IPS-15b (cell line): ENCODE results near the gene TSHR.
"Not testable (repeated sequence)": the region's sequence is repeated elsewhere in the genome, so short reads cannot be mapped to it uniquely, and the experiment has no call there.

Experiments
- H3K27me3 ChIP-seq: one replicate; pipeline ENCODE4 v1.6.1; 2013; ENCODE audit warnings: low read length; ENCODE audit not compliant: control insufficient read depth, insufficient read depth
- H3K36me3 ChIP-seq: one replicate; pipeline ENCODE4 v1.6.1; 2013; ENCODE audit warnings: low read length; ENCODE audit not compliant: control insufficient read depth, insufficient read depth
- H3K4me1 ChIP-seq: one replicate; pipeline ENCODE4 v1.6.1; 2013; ENCODE audit warnings: mild to moderate bottlenecking, low read length; ENCODE audit not compliant: control insufficient read depth, insufficient read depth
- H3K4me3 ChIP-seq: one replicate; pipeline ENCODE4 v1.5.1; 2013; ENCODE audit warnings: low read depth, low read length
- H3K9ac ChIP-seq: one replicate; pipeline ENCODE4 v1.6.1; 2013; ENCODE audit warnings: low read depth, mild to moderate bottlenecking, low read length
- H3K9me3 ChIP-seq: one replicate; pipeline ENCODE4 v1.6.1; 2013; ENCODE audit warnings: mild to moderate bottlenecking, low read length; ENCODE audit not compliant: control insufficient read depth, insufficient read depth

Gene TSHR

GRCh38 chr14:81051547-81051946 is 96.1 kb downstream of the TSHR start:
- Histone ChIP-seq H3K27me3 (no peaks in the 10 kb centered on the region), H3K9ac (no peak overlapping the region), H3K4me1 (no peaks in the 10 kb centered on the region), H3K4me3 (no peak overlapping the region), H3K9me3 (no peaks in the 10 kb centered on the region), H3K36me3 (no peaks in the 10 kb centered on the region)

GRCh38 chr14:81054057-81054456 is 98.6 kb downstream of the TSHR start:
- H3K9me3 ChIP-seq: not testable (repeated sequence)

DNA sequence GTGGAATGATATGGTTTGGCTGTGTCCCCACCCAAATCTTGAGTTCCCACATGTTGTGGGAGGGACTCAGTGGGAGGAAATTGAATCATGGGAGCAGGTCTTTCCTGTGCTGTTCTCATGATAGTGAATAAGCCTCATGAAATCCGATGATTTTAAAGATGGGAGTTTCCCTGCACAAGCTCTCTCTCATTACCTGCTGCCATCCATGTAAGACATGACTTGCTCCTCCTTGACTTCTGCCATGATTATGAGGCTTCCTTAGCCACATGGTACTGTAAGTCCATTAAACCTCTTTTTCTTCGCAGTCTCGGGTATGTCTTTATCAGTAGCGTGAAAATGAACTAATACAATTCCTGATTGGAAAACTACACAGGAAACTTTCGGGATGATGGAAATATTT is 100.5 kb downstream of the TSHR start:
- Histone ChIP-seq H3K27me3 (no peaks in the 10 kb centered on the region), H3K4me1 (no peaks in the 10 kb centered on the region), H3K4me3 (no peak overlapping the region), H3K9me3 (no peaks in the 10 kb centered on the region), H3K36me3 (no peaks in the 10 kb centered on the region), H3K9ac (no peak overlapping the region)

More at GRCh38 chr14:81054057-81054456, 98.6 kb downstream of the TSHR start:
- H3K4me3 ChIP-seq, H3K27me3 ChIP-seq, H3K36me3 ChIP-seq, H3K4me1 ChIP-seq, H3K9ac ChIP-seq: not testable (repeated sequence)

DNA sequence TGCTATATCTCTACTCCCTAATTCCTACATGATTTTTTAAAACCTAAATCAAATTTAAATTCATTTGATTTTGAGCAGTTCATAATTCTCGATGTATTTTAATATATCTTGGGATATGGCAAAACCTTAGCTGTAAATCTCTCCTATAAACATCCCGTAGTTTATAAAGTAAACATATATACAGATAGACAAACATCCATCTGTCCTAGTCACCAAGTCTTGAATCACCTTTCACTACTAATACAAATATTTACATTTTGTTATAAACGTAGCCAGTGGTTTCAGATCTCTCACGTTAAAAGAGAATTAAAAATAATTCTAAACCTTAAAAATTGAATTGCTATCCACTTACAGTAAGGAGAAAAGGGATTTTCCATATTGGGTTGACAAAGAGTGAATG is 107.0 kb downstream of the TSHR start:
- Histone ChIP-seq H3K9me3 (no peaks in the 10 kb centered on the region), H3K4me3 (no peak overlapping the region), H3K9ac (no peak overlapping the region)

DNA sequence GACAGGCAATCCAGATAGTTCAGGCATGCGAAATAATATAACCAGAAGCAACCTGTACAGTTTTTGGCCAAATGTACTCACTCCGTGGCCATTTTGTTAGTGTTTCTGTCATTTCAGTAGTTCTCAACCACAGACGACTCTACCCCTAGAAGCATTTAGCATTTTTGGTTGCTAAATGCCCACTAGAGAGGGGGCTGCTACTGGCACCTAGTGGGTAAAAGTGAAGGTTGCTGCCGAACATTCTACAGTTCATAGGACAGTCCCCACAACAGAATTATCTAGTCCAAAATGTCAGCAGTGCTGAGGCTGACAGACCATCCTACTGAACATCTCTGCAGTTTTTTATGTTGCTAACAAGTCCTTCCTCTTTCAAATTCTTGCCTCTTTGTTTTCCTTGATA is 107.4 kb downstream of the TSHR start:
- Histone ChIP-seq H3K4me3 (no peak overlapping the region), H3K36me3 (no peaks in the 10 kb centered on the region), H3K27me3 (no peaks in the 10 kb centered on the region), H3K9ac (no peak overlapping the region), H3K4me1 (no peaks in the 10 kb centered on the region), H3K9me3 (no peaks in the 10 kb centered on the region)

More for the DNA sequence above, 107.0 kb downstream of the TSHR start:
- Histone ChIP-seq H3K27me3 (no peaks in the 10 kb centered on the region), H3K36me3 (no peaks in the 10 kb centered on the region), H3K4me1 (no peaks in the 10 kb centered on the region)

DNA sequence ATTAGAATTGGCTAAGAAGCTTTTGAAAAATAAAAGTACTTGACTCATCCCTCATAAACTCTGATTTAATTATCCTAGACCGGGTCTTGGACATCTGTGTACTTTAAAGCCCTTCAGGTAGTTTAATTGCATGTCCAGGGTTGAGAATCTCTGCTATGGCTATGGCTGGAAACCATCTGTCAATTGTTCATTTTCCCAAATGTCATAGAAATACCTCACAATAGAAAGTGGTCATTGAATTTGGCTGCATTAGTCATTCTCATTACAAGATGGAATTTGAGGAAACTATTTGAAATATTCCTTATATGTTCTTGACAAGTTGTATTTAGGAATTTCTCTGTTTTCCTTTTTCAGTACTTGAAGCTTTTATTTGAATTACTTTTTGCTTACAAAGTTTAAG is 111.3 kb downstream of the TSHR start:
- no peak overlapping the region for H3K9ac ChIP-seq
- no peaks in the 10 kb centered on the region for H3K4me1 ChIP-seq
- no peak overlapping the region for H3K4me3 ChIP-seq
- no peaks in the 10 kb centered on the region for H3K27me3 ChIP-seq
- no peaks in the 10 kb centered on the region for H3K9me3 ChIP-seq
- H3K36me3 ChIP-seq: no peaks in the 10 kb centered on the region

GRCh38 chr14:81067156-81067555 is 111.7 kb downstream of the TSHR start:
- H3K36me3 ChIP-seq: no peaks in the 10 kb centered on the region
- no peak overlapping the region for H3K9ac ChIP-seq
- peaks cover under 1% of the 10 kb centered on the region for H3K9me3 ChIP-seq
- no peaks in the 10 kb centered on the region for H3K27me3 ChIP-seq
- no peak overlapping the region for H3K4me3 ChIP-seq
- H3K4me1 ChIP-seq: no peaks in the 10 kb centered on the region

- H3K9me3 ChIP-seq: peaks cover 4% of the 10 kb centered on the region
- no peaks in the 10 kb centered on the region for H3K4me1 ChIP-seq
- no peak overlapping the region for H3K4me3 ChIP-seq
- H3K36me3 ChIP-seq: no peaks in the 10 kb centered on the region
- no peaks in the 10 kb centered on the region for H3K27me3 ChIP-seq
- no peak overlapping the region for H3K9ac ChIP-seq
Measured at GRCh38 chr14:81068176-81068782, 112.9 kb downstream of the TSHR start.

DNA sequence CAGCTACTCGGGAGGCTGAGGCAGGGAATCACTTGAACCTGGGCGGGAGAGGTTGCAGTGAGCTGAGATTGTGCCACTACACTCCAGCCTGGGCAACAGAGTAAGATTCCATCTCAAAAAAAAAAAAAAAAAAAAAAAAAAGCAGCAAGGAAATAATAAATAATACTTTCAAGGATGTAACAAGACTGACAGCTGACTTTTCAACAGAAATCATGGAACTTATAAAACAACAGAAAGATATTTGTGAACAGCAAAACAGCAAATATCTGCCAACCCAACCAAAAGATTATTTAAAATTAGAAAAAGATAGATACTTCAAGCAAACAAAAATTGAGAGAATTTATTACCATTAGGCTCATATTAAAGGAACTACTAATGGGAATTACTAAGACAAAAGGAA is 115.1 kb downstream of the TSHR start:
- peaks cover 4% of the 10 kb centered on the region for H3K9me3 ChIP-seq
- no peaks in the 10 kb centered on the region for H3K36me3 ChIP-seq
- H3K4me1 ChIP-seq: no peaks in the 10 kb centered on the region
- no peak overlapping the region for H3K9ac ChIP-seq
- H3K27me3 ChIP-seq: no peaks in the 10 kb centered on the region
- no peak overlapping the region for H3K4me3 ChIP-seq

GRCh38 chr14:81085596-81085995 is 130.2 kb downstream of the TSHR start:
- no peaks in the 10 kb centered on the region for H3K36me3 ChIP-seq
- no peaks in the 10 kb centered on the region for H3K4me1 ChIP-seq
- H3K9me3 ChIP-seq: no peaks in the 10 kb centered on the region
- H3K4me3 ChIP-seq: no peak overlapping the region
- no peak overlapping the region for H3K9ac ChIP-seq
- H3K27me3 ChIP-seq: no peaks in the 10 kb centered on the region

DNA sequence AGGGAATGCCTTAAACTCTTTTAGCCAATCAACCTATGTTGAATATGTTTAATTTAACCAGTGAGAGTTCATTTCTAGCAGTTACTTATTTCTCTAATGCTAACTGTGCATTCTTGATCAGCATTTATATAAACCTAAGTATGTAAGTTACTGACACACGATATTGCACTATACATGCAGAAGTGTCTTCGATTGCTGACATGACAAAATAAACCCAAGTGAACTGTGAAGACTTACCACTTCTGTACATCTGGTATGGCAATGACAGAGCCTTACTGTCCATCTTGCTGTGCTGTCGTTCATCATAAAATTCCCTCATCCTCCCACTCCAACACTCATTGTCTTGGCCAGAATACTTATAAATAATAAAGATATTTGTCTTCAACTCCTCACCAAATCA is 131.8 kb downstream of the TSHR start:
- Histone ChIP-seq H3K9ac (no peak overlapping the region), H3K36me3 (no peaks in the 10 kb centered on the region), H3K4me3 (no peak overlapping the region), H3K27me3 (no peaks in the 10 kb centered on the region), H3K4me1 (no peaks in the 10 kb centered on the region), H3K9me3 (no peaks in the 10 kb centered on the region)

GRCh38 chr14:81091139-81091538 is 135.7 kb downstream of the TSHR start:
- no peaks in the 10 kb centered on the region for H3K27me3 ChIP-seq
- no peak overlapping the region for H3K9ac ChIP-seq
- H3K36me3 ChIP-seq: no peaks in the 10 kb centered on the region
- no peaks in the 10 kb centered on the region for H3K4me1 ChIP-seq
- H3K9me3 ChIP-seq: no peaks in the 10 kb centered on the region
- no peak overlapping the region for H3K4me3 ChIP-seq
